Thyroid gland (tissue), 4 donors: ENCODE results near the gene TOPBP1. TPM values are rescaled to one million over a fixed set of nuclear protein-coding genes. Genes with fewer than 3 reads are reported as not detected.
"Not testable (repeated sequence)": the region's sequence is repeated elsewhere in the genome, so short reads cannot be mapped to it uniquely, and the experiment has no call there.

ENCODE experiments used
- DNase-seq, 2 donors: peaks; one replicate each; pipeline ENCODE4 v3.0.0-alpha.2; 2019
- H3K27ac ChIP-seq, 3 donors: fragments of 200-600 bp; sonication (generic); 1 replicate in 2 of 3; 2 replicates in 1 of 3; pipeline ENCODE4 v1.5.1; 2016 to 2019; ENCODE audit warnings: mild to moderate bottlenecking in 1 of 3, moderate library complexity in 1 of 3
- H3K27me3 ChIP-seq: fragments of 200-600 bp; sonication (generic); one replicate; pipeline ENCODE4 v1.5.1; 2019
- H3K36me3 ChIP-seq, 2 donors: fragments of 200-600 bp; sonication (generic); one replicate each; pipeline ENCODE4 v1.5.1; 2016 to 2019
- H3K4me1 ChIP-seq, 2 donors: fragments of 200-600 bp; sonication (generic); one replicate each; pipeline ENCODE4 v1.5.1; 2017 to 2019
- H3K4me3 ChIP-seq, 3 donors: fragments of 200-600 bp; sonication (generic); replicated peaks in 1 of 3; 1 replicate in 2 of 3; 2 replicates in 1 of 3; pipeline ENCODE4 v1.5.1; 2016; ENCODE audit warnings: mild to moderate bottlenecking in 1 of 3
- H3K9me3 ChIP-seq: fragments of 200-600 bp; sonication (generic); one replicate; pipeline ENCODE4 v1.5.1; 2017
- CTCF ChIP-seq, 6 experiments: fragments of 200-600 bp in 3 of 6; fragments of 450-650 bp in 3 of 6; sonication (generic) in 3 of 6; IDR thresholded peaks; one replicate each; pipeline ENCODE4 v1.5.1; 2016 to 2019; ENCODE audit warnings: antibody characterized with exemption in 6 of 6, mild to moderate bottlenecking in 2 of 6, inconsistent platforms in 1 of 6, moderate library complexity in 1 of 6
- POLR2A ChIP-seq, 2 donors: fragments of 450-650 bp; IDR thresholded peaks; one replicate each; pipeline ENCODE4 v1.6.1; 2017; ENCODE audit warnings: antibody characterized with exemption in 2 of 2, mild to moderate bottlenecking in 2 of 2, moderate library complexity in 1 of 2
- WGBS, 2 donors: methylation state at CpG; one replicate each; pipeline ENCODE4 v1.1.5; 2017; 5-methylcytosine and 5-hydroxymethylcytosine counted together
- intact Hi-C: fragments of 100-400 bp; cut with DNase I; formaldehyde crosslinking; loops from one replicate; pipeline ENCODE4 v1.15.1; 2023
- total RNA-seq, 4 donors: library from RNA; depleted of rRNA; stranded (reverse); fragments of >200 nt; gene quantifications; one replicate each; pipeline ENCODE4 v1.2.3, GENCODE V29; 2016

The TOPBP1 gene
- total RNA-seq, 4 donors from 2014 or later = 25.5 to 46.7 (median 29.4) TPM

- intact Hi-C loops = no loop called here
- peaks cover 6% of the 10 kb centered on the region for H3K27me3 ChIP-seq
- DNase-seq = no peak
- no peaks in the 10 kb centered on the region for H3K9me3 ChIP-seq
- no peaks in the 10 kb centered on the region for H3K36me3 ChIP-seq
- H3K4me3 ChIP-seq = no peak overlapping the region
- no peak for TF ChIP-seq CTCF (IDR thresholded peaks at IDR 0.05)
- TF ChIP-seq POLR2A (IDR thresholded peaks at IDR 0.05) = no peak
- H3K4me1 ChIP-seq = peaks cover 0 to 5% of the 10 kb centered on the region in 2 donors
- WGBS, 2 donors = 51 to 53% methylated on average over 12 of the region's 12 CpGs
- H3K27ac ChIP-seq = no peak overlapping the region
These were observed 12.0 kb upstream of the TOPBP1 start for GRCh38 chr3:133673746-133674145.

- no peaks in the 10 kb centered on the region for H3K9me3 ChIP-seq
- intact Hi-C loops = no loop called here
- DNase-seq = no peak
- H3K27me3 ChIP-seq = peaks cover 6% of the 10 kb centered on the region
- H3K36me3 ChIP-seq = no peaks in the 10 kb centered on the region
- no peak overlapping the region for H3K27ac ChIP-seq
- TF ChIP-seq CTCF (IDR thresholded peaks at IDR 0.05) (no peak), POLR2A (IDR thresholded peaks at IDR 0.05) (no peak)
- 93 to 94% methylated on average over 2 of the region's 2 CpGs for WGBS, 2 donors
- peaks cover 0 to 5% of the 10 kb centered on the region in 2 donors for H3K4me1 ChIP-seq
- no peak overlapping the region for H3K4me3 ChIP-seq
These were observed 10.7 kb upstream of the TOPBP1 start for GRCh38 chr3:133672461-133672860.

- intact Hi-C loops = no loop called here
- 77 to 90% methylated on average over 3 of the region's 3 CpGs for WGBS, 2 donors
These were observed 8.8 kb upstream of the TOPBP1 start for GRCh38 chr3:133670525-133670995.

GRCh38 chr3:133669949-133670524 is 8.3 kb upstream of the TOPBP1 start:
- no peak for DNase-seq
- TF ChIP-seq POLR2A (IDR thresholded peaks at IDR 0.05) = no peak
- no peak for TF ChIP-seq CTCF (IDR thresholded peaks at IDR 0.05)
- Histone ChIP-seq H3K4me1 (peaks cover 0 to 5% of the 10 kb centered on the region in 2 donors), H3K4me3 (no peak overlapping the region), H3K27me3 (peaks cover 6% of the 10 kb centered on the region), H3K36me3 (no peaks in the 10 kb centered on the region), H3K27ac (no peak overlapping the region), H3K9me3 (no peaks in the 10 kb centered on the region)
- 78 to 84% methylated on average over 4 of the region's 4 CpGs for WGBS, 2 donors
- intact Hi-C loops = no loop called here

More at GRCh38 chr3:133670525-133670995, 8.8 kb upstream of the TOPBP1 start:
- TF ChIP-seq CTCF (IDR thresholded peaks at IDR 0.05) = no peak
- no peak for TF ChIP-seq POLR2A (IDR thresholded peaks at IDR 0.05)
- H3K36me3 ChIP-seq = no peaks in the 10 kb centered on the region
- no peak overlapping the region for H3K4me3 ChIP-seq
- H3K27ac ChIP-seq = no peak overlapping the region
- no peak for DNase-seq
- peaks cover 0 to 5% of the 10 kb centered on the region in 2 donors for H3K4me1 ChIP-seq
- H3K27me3 ChIP-seq = peaks cover 6% of the 10 kb centered on the region
- no peaks in the 10 kb centered on the region for H3K9me3 ChIP-seq

- intact Hi-C loops = no loop called here
- Histone ChIP-seq H3K36me3 (no peaks in the 10 kb centered on the region), H3K9me3 (no peaks in the 10 kb centered on the region), H3K4me3 (no peak overlapping the region), H3K4me1 (peaks cover 0 to 7% of the 10 kb centered on the region in 2 donors), H3K27ac (no peak overlapping the region), H3K27me3 (no peaks in the 10 kb centered on the region)
- TF ChIP-seq POLR2A (IDR thresholded peaks at IDR 0.05) = no peak
- no peak for TF ChIP-seq CTCF (IDR thresholded peaks at IDR 0.05)
- WGBS, 2 donors = 92 to 93% methylated on average over 2 of the region's 2 CpGs
- no peak for DNase-seq
These were observed 5.4 kb upstream of the TOPBP1 start for GRCh38 chr3:133667118-133667517.

- WGBS, 2 donors = 96 to 98% methylated on average over 3 of the region's 3 CpGs
- H3K27me3 ChIP-seq, H3K4me3 ChIP-seq, DNase-seq, H3K9me3 ChIP-seq, H3K27ac ChIP-seq, H3K36me3 ChIP-seq, intact Hi-C loops: not testable (repeated sequence)
- peaks cover 0 to 12% of the 10 kb centered on the region in 2 donors for H3K4me1 ChIP-seq
These were observed 3.4 kb upstream of the TOPBP1 start for GRCh38 chr3:133665188-133665587.
